Stimulated activated CD4-positive, alpha-beta T cell treated with anti-CD3 and anti-CD28 coated beads, Interleukin-1b, Interleukin-23, amount 100 ng/mL, for 1 hour (primary cell): ENCODE measurements around the gene ZNF474.
"Not testable (repeated sequence)": the region's sequence is repeated elsewhere in the genome, so short reads cannot be mapped to it uniquely, and the experiment has no call there.

ENCODE experiments used
- DNase-seq, 2 donors: peaks; one replicate each; pipeline ENCODE4 v3.0.0-alpha.2; 2020; ENCODE audit warnings: low read depth in 2 of 2

Gene ZNF474

GRCh38 chr5:122129306-122129705 lies at the start of gene ZNF474:
Gene ZNF474 (plus strand): TSS chr5:122129546. CDS start chr5:122151991, 22,445 bp downstream.
- DNase-seq = no peak

GRCh38 chr5:122081541-122081940 lies 47.8 kb upstream of the ZNF474 start:
- DNase-seq = no peak

- DNase-seq = no peak
Measured at GRCh38 chr5:122083535-122083934, 45.8 kb upstream of the ZNF474 start.

- no peak for DNase-seq
Measured at GRCh38 chr5:122085041-122085440, 44.3 kb upstream of the ZNF474 start.

- DNase-seq = no peak
Measured at GRCh38 chr5:122089096-122090013, 40.0 kb upstream of the ZNF474 start.

- no peak for DNase-seq
Measured at GRCh38 chr5:122091936-122092600, 37.3 kb upstream of the ZNF474 start.

- DNase-seq = no peak
Measured at GRCh38 chr5:122093415-122094180, 35.7 kb upstream of the ZNF474 start.

- not testable (repeated sequence) for DNase-seq
Measured at GRCh38 chr5:122094251-122094650, 35.1 kb upstream of the ZNF474 start.

GRCh38 chr5:122095158-122095557 lies 34.2 kb upstream of the ZNF474 start:
- no peak for DNase-seq

GRCh38 chr5:122097391-122097790 lies 32.0 kb upstream of the ZNF474 start:
- no peak for DNase-seq

GRCh38 chr5:122099060-122099790 lies 30.1 kb upstream of the ZNF474 start:
- no peak for DNase-seq

GRCh38 chr5:122101636-122102285 lies 27.6 kb upstream of the ZNF474 start:
- DNase-seq = no peak

- no peak for DNase-seq
Measured at GRCh38 chr5:122102825-122103224, 26.5 kb upstream of the ZNF474 start.

- no peak for DNase-seq
Measured at GRCh38 chr5:122105909-122106308, 23.4 kb upstream of the ZNF474 start.

GRCh38 chr5:122107016-122107415 lies 22.3 kb upstream of the ZNF474 start:
- no peak for DNase-seq

- no peak for DNase-seq
Measured at GRCh38 chr5:122110987-122111386, 18.4 kb upstream of the ZNF474 start.

- DNase-seq = no peak
Measured at GRCh38 chr5:122111460-122111859, 17.9 kb upstream of the ZNF474 start.

GRCh38 chr5:122112063-122112462 lies 17.3 kb upstream of the ZNF474 start:
- DNase-seq = no peak

- DNase-seq = no peak
Measured at GRCh38 chr5:122112733-122113558, 16.4 kb upstream of the ZNF474 start.

- no peak for DNase-seq
Measured at GRCh38 chr5:122114501-122114900, 14.8 kb upstream of the ZNF474 start.
